DMS79 (cell line): ENCODE results near the gene HCAR2.
A peak's percentile ranks its signal among the peaks of the same experiment; 100 is the strongest.
"Not testable (repeated sequence)": the region's sequence is repeated elsewhere in the genome, so short reads cannot be mapped to it uniquely, and the experiment has no call there.

ENCODE experiments used
- DNase-seq: peaks from one replicate; lab custom pipeline; 2025; lab: John Stamatoyannopoulos, UW

The HCAR2 gene

GRCh38 chr12:122716658-122717057 lies 13.5 kb upstream of the HCAR2 start, which contains the start of gene HCAR3:
Gene HCAR3 (minus strand): TSS chr12:122716811. CDS start chr12:122716737, 74 bp downstream.
- DNase-seq: not testable (repeated sequence)

GRCh38 chr12:122715211-122715610 lies 12.1 kb upstream of the HCAR2 start:
- not testable (repeated sequence) for DNase-seq

- not testable (repeated sequence) for DNase-seq
Observed at GRCh38 chr12:122713491-122714188, 10.5 kb upstream of the HCAR2 start.

GRCh38 chr12:122711266-122711665 lies 8.1 kb upstream of the HCAR2 start:
- DNase-seq: not testable (repeated sequence)

GRCh38 chr12:122710341-122710740 lies 7.2 kb upstream of the HCAR2 start:
- DNase-seq: not testable (repeated sequence)

- DNase-seq: not testable (repeated sequence)
Observed at GRCh38 chr12:122709287-122709686, 6.1 kb upstream of the HCAR2 start.

GRCh38 chr12:122703841-122704240 lies 684 bp upstream of the HCAR2 start:
- not testable (repeated sequence) for DNase-seq

- not testable (repeated sequence) for DNase-seq
Observed at GRCh38 chr12:122701481-122701880, 1.7 kb downstream of the HCAR2 start.

GRCh38 chr12:122700038-122700710 lies 3.0 kb downstream of the HCAR2 start:
- DNase-seq: not testable (repeated sequence)

GRCh38 chr12:122696922-122697321 lies 6.2 kb downstream of the HCAR2 start:
- DNase-seq: not testable (repeated sequence)

- no peak for DNase-seq
Observed at GRCh38 chr12:122691566-122691965, 11.6 kb downstream of the HCAR2 start.

GRCh38 chr12:122688291-122688690 lies 14.9 kb downstream of the HCAR2 start:
- no peak for DNase-seq

GRCh38 chr12:122687086-122687485 lies 16.1 kb downstream of the HCAR2 start:
- peak; percentile 62 for DNase-seq

- no peak for DNase-seq
Observed at GRCh38 chr12:122686538-122686937, 16.6 kb downstream of the HCAR2 start.

GRCh38 chr12:122684297-122684813 lies 18.8 kb downstream of the HCAR2 start:
- no peak for DNase-seq

- no peak for DNase-seq
Observed at GRCh38 chr12:122681814-122682213, 21.3 kb downstream of the HCAR2 start.

- DNase-seq: not testable (repeated sequence)
Observed at GRCh38 chr12:122680989-122681388, 22.2 kb downstream of the HCAR2 start.

GRCh38 chr12:122676781-122677180 lies 26.4 kb downstream of the HCAR2 start:
- DNase-seq: not testable (repeated sequence)

GRCh38 chr12:122676015-122676414 lies 27.1 kb downstream of the HCAR2 start:
- not testable (repeated sequence) for DNase-seq

- no peak for DNase-seq
Observed at GRCh38 chr12:122672515-122672914, 30.6 kb downstream of the HCAR2 start.

- DNase-seq: no peak
Observed at GRCh38 chr12:122669397-122670070, 33.6 kb downstream of the HCAR2 start.

- no peak for DNase-seq
Observed at GRCh38 chr12:122668268-122668667, 34.9 kb downstream of the HCAR2 start.
